K562 (cell line): ENCODE measurements around the gene ACBD3. TPM values are rescaled to one million over a fixed set of nuclear protein-coding genes. Genes with fewer than 3 reads are reported as not detected.

Source experiments
- CHD7 ChIP-seq: fragments of 200-600 bp; sonication (generic); IDR thresholded peaks from one replicate; pipeline ENCODE4 v1.6.1; 2012; ENCODE audit warnings: mild to moderate bottlenecking, low read depth, low read length, inconsistent platforms
- COPS2 ChIP-seq: fragments of 450-650 bp; conservative IDR thresholded peaks from 2 replicates; pipeline ENCODE4 v1.6.1; 2016; ENCODE audit warnings: mild to moderate bottlenecking, moderate library complexity
- CREB5 ChIP-seq: fragments of 250-450 bp; sonication (Bioruptor Pico); IDR thresholded peaks from 2 replicates; pipeline ENCODE4 v1.5.0; 2020; ENCODE audit warnings: mild to moderate bottlenecking
- ELF2 ChIP-seq: fragments of 250-450 bp; sonication (Bioruptor Pico); IDR thresholded peaks from 2 replicates; pipeline ENCODE4 v1.5.0; 2021; ENCODE audit warnings: mild to moderate bottlenecking
- ERF ChIP-seq: fragments of 450-650 bp; formaldehyde crosslinking; IDR thresholded peaks from 2 replicates; pipeline ENCODE4 v1.4.0; 2020; ENCODE audit warnings: mild to moderate bottlenecking, mixed read lengths
- ETS1 ChIP-seq: conservative IDR thresholded peaks from 2 replicates; pipeline ENCODE4 v1.6.1; 2011; ENCODE audit warnings: low read depth, mild to moderate bottlenecking, low read length; ENCODE audit not compliant: control insufficient read depth
- HDAC2 ChIP-seq: fragments of 450-650 bp; IDR thresholded peaks from 2 replicates; pipeline ENCODE4 v1.6.1; 2016; ENCODE audit warnings: mild to moderate bottlenecking
- HDAC3 ChIP-seq: fragments of 450-650 bp; IDR thresholded peaks from 2 replicates; pipeline ENCODE4 v1.6.1; 2018; ENCODE audit warnings: borderline replicate concordance, mild to moderate bottlenecking, moderate library complexity; ENCODE audit not compliant: partially characterized antibody
- HMG20B ChIP-seq: fragments of 250-450 bp; sonication (Bioruptor Pico); IDR thresholded peaks from 2 replicates; pipeline ENCODE4 v1.5.0; 2021; ENCODE audit warnings: mild to moderate bottlenecking
- PURB ChIP-seq: sonication (generic); formaldehyde crosslinking; IDR thresholded peaks from 2 replicates; pipeline ENCODE4 v1.9.0; 2021; ENCODE audit warnings: low read depth, mild to moderate bottlenecking, missing genetic modification reagents
- TAF15 ChIP-seq: fragments of 200-400 bp; formaldehyde crosslinking; IDR thresholded peaks from 2 replicates; pipeline ENCODE4 v1.6.1; 2017; ENCODE audit warnings: mild to moderate bottlenecking, low read depth, low read length, moderate library complexity
- ZKSCAN1 ChIP-seq: fragments of 150-350 bp; IDR thresholded peaks from 2 replicates; pipeline ENCODE4 v1.6.1; 2016; ENCODE audit warnings: low read depth, low read length
- ZNF239 ChIP-seq: fragments of 250-450 bp; sonication (Bioruptor Pico); IDR thresholded peaks from 2 replicates; pipeline ENCODE4 v1.4.0; 2020; ENCODE audit warnings: mild to moderate bottlenecking
- ZNF444 ChIP-seq: fragments of 250-450 bp; sonication (Bioruptor Pico); IDR thresholded peaks from 2 replicates; pipeline ENCODE4 v1.4.0; 2020; ENCODE audit warnings: mild to moderate bottlenecking, moderate library complexity
- ZNF589 ChIP-seq: fragments of 200-800 bp; sonication (Bioruptor generic); IDR thresholded peaks from 2 replicates; pipeline ENCODE4 v1.6.1; 2016; ENCODE audit warnings: low read depth, missing genetic modification characterization, missing compliant biosample characterization
- polyA plus RNA-seq, 8 experiments: library from polyadenylated mRNA; depleted of rRNA in 4 of 8; stranded (reverse) in 5 of 8; unstranded in 3 of 8; fragments of >200 nt; fragmentation: Nextera tagmentation in 2 of 8; fragmentation: Illumina TruSeq in 1 of 8; extraction: Ambion mirVana in 2 of 8; extraction: Trizol in 1 of 8; gene quantifications; 2 replicates each; pipeline versions ENCODE4 v1.2.1 to v1.2.3, GENCODE V29; 2011 to 2014; ENCODE audit warnings: inconsistent platforms in 1 of 8, missing spikeins in 1 of 8
- total RNA-seq, 7 experiments: library from RNA; depleted of rRNA in 6 of 7; stranded (reverse); fragments of >200 nt in 6 of 7; fragmentation: Illumina TruSeq in 2 of 7; extraction: Trizol in 2 of 7; gene quantifications; 2 replicates each; pipeline versions ENCODE4 v1.2.1 to v1.2.3, GENCODE V29; 2011 to 2021; ENCODE audit warnings: low replicate concordance in 1 of 7

The ACBD3 gene
- total and polyA plus RNA-seq, 9 of the 15 experiments (the other 6 are each of a cell fraction or from before 2014, with no cell fraction given): 11.1 to 36.7 (median 26.9) TPM

GRCh38 chr1:226195144-226195543, 8.6 kb upstream of the ACBD3 start (continued):
- TF ChIP-seq CHD7 (no peak), ERF (CRISPR knock-in tag) (no peak), COPS2 (no peak), ZNF589 (CRISPR knock-in tag) (no peak), PURB (CRISPR knock-in tag) (no peak), ETS1 (no peak), HDAC2 (no peak), TAF15 (no peak), CREB5 (CRISPR knock-in tag) (no peak), HDAC3 (no peak), ELF2 (no peak), HMG20B (CRISPR knock-in tag) (no peak), ZNF444 (CRISPR knock-in tag) (no peak), ZNF239 (CRISPR knock-in tag) (no peak), ZKSCAN1 (no peak)
